Measurements from ENCODE around the gene C1orf232. TPM values are rescaled to one million over a fixed set of nuclear protein-coding genes. Genes with fewer than 3 reads are reported as not detected.

Gene C1orf232
- total and polyA plus RNA-seq, 2 of the 8 experiments (the other 6 are each of a cell fraction or from before 2014, with no cell fraction given), result not detected

- TF ChIP-seq FOSL1 (IDR thresholded peaks at IDR 0.05; ENCODE audit: insufficient read depth, low read depth, low read length), result no peak
- no peak for TF ChIP-seq MAFK (IDR thresholded peaks at IDR 0.05; ENCODE audit: low read depth, low read length)
- TF ChIP-seq HDAC6 (IDR thresholded peaks at IDR 0.05; ENCODE audit: low read depth, low read length), result no peak
Measured at GRCh38 chr1:26164861-26165842, 3.6 kb downstream of the C1orf232 start (continued).

Data from H1 (cell line).